GM23338 (cell line): ENCODE results near the gene CDK5RAP1. TPM values are rescaled to one million over a fixed set of nuclear protein-coding genes. Genes with fewer than 3 reads are reported as not detected.

Source experiments
- ATAC-seq: fragments of 200-7000 bp; cut with Tn5 transposase; 3 replicates; pipeline ENCODE4 v1.9.1; 2020
- DNase-seq: peaks from one replicate; pipeline ENCODE4 v3.0.0-alpha.2; 2015; ENCODE audit warnings: low spot score
- H2AFZ ChIP-seq: fragments of 200-600 bp; sonication (generic); 2 replicates; pipeline ENCODE4 v1.8.0; 2016; ENCODE audit warnings: antibody characterized with exemption, mild to moderate bottlenecking, moderate library complexity
- H3F3A ChIP-seq: fragments of 200-600 bp; sonication (generic); replicated peaks from 2 replicates; pipeline ENCODE4 v1.8.0; 2017; ENCODE audit warnings: antibody characterized with exemption, mixed run types, low read depth
- H3K27ac ChIP-seq: fragments of 200-600 bp; sonication (generic); 2 replicates; pipeline ENCODE4 v1.6.1; 2016; ENCODE audit warnings: low read depth
- H3K27me3 ChIP-seq: fragments of 200-600 bp; sonication (generic); 2 replicates; pipeline ENCODE4 v1.8.0; 2016; ENCODE audit warnings: mild to moderate bottlenecking, mixed run types, moderate library complexity; ENCODE audit not compliant: insufficient read depth
- H3K36me3 ChIP-seq: fragments of 200-600 bp; sonication (generic); 2 replicates; pipeline ENCODE4 v1.8.0; 2016; ENCODE audit warnings: mild to moderate bottlenecking; ENCODE audit not compliant: insufficient read depth
- H3K4me1 ChIP-seq: fragments of 200-600 bp; sonication (generic); 2 replicates; pipeline ENCODE4 v1.8.0; 2016; ENCODE audit warnings: mild to moderate bottlenecking, moderate library complexity; ENCODE audit not compliant: insufficient read depth
- H3K4me2 ChIP-seq: fragments of 200-600 bp; sonication (generic); 2 replicates; pipeline ENCODE4 v1.7.1; 2017; ENCODE audit warnings: mixed run types
- H3K4me3 ChIP-seq: fragments of 200-600 bp; sonication (generic); 2 replicates; pipeline ENCODE4 v1.6.1; 2016; ENCODE audit warnings: mixed run types
- H3K79me2 ChIP-seq: fragments of 200-600 bp; sonication (generic); replicated peaks from 2 replicates; pipeline ENCODE4 v1.8.0; 2017; ENCODE audit warnings: mild to moderate bottlenecking; ENCODE audit not compliant: insufficient read depth
- H3K9me2 ChIP-seq: fragments of 200-600 bp; sonication (generic); 2 replicates; pipeline ENCODE4 v1.8.0; 2017; ENCODE audit not compliant: insufficient read depth
- H4K20me1 ChIP-seq: fragments of 200-600 bp; sonication (generic); replicated peaks from 2 replicates; pipeline ENCODE4 v1.8.0; 2017; ENCODE audit warnings: mild to moderate bottlenecking; ENCODE audit not compliant: insufficient read depth
- H3K27ac Mint-ChIP-seq: 2 replicates; pipeline ENCODE4 v1.8.0; 2020; ENCODE audit warnings: inconsistent platforms, mild to moderate bottlenecking, moderate library complexity, mixed read lengths
- H3K27me3 Mint-ChIP-seq: 3 replicates; pipeline ENCODE4 v1.8.0; 2022; ENCODE audit warnings: low read depth, mild to moderate bottlenecking, moderate library complexity, mixed read lengths, inconsistent platforms; ENCODE audit not compliant: insufficient read depth, poor library complexity
- H3K36me3 Mint-ChIP-seq: 3 replicates; pipeline ENCODE4 v1.8.0; 2021; ENCODE audit warnings: low read depth, mild to moderate bottlenecking, inconsistent platforms, moderate library complexity, mixed read lengths
- H3K4me1 Mint-ChIP-seq: 3 replicates; pipeline ENCODE4 v1.8.0; 2020; ENCODE audit warnings: mild to moderate bottlenecking, inconsistent platforms, mixed read lengths
- H3K4me3 Mint-ChIP-seq: 3 replicates; pipeline ENCODE4 v1.8.0; 2021; ENCODE audit warnings: moderate library complexity, mild to moderate bottlenecking, inconsistent platforms, mixed read lengths
- H3K9me3 Mint-ChIP-seq: 3 replicates; pipeline ENCODE4 v1.8.0; 2020; ENCODE audit warnings: moderate library complexity, mild to moderate bottlenecking, inconsistent platforms, mixed read lengths
- CREB1 ChIP-seq: fragments of 250-450 bp; sonication (Bioruptor Pico); IDR thresholded peaks from 2 replicates; pipeline ENCODE4 v1.5.0; 2020; ENCODE audit warnings: low read depth, mild to moderate bottlenecking, moderate library complexity
- CTCF ChIP-seq, 2 experiments: fragments of 200-600 bp in 1 of 2; sonication (generic) in 1 of 2; conservative IDR thresholded peaks; 2 replicates each; pipeline versions ENCODE4 v1.5.1 to v1.6.1; 2016 to 2017; ENCODE audit warnings: antibody characterized with exemption in 2 of 2, low read depth in 2 of 2, mild to moderate bottlenecking in 2 of 2, moderate library complexity in 1 of 2
- EZH2 ChIP-seq: fragments of 200-600 bp; sonication (generic); IDR thresholded peaks from one replicate; pipeline ENCODE4 v1.8.0; 2017; ENCODE audit warnings: antibody characterized with exemption, mild to moderate bottlenecking, low read depth; ENCODE audit not compliant: unreplicated experiment
- EZH2phosphoT487 ChIP-seq: fragments of 200-600 bp; sonication (generic); IDR thresholded peaks from one replicate; pipeline ENCODE4 v1.8.1; 2018; ENCODE audit warnings: antibody characterized with exemption; ENCODE audit not compliant: unreplicated experiment
- JUNB ChIP-seq: IDR thresholded peaks from one replicate; pipeline ENCODE4 v1.6.1; 2016; ENCODE audit warnings: antibody characterized with exemption; ENCODE audit not compliant: unreplicated experiment
- NANOG ChIP-seq: IDR thresholded peaks from 2 replicates; pipeline ENCODE4 v1.6.1; 2016; ENCODE audit warnings: antibody characterized with exemption, borderline replicate concordance
- POLR2AphosphoS5 ChIP-seq: IDR thresholded peaks from 2 replicates; pipeline ENCODE4 v1.6.1; 2016; ENCODE audit warnings: antibody characterized with exemption, low read depth
- STAT1 ChIP-seq: IDR thresholded peaks from one replicate; pipeline ENCODE4 v1.6.1; 2016; ENCODE audit warnings: antibody characterized with exemption; ENCODE audit not compliant: unreplicated experiment
- ZNF114 ChIP-seq: fragments of 250-450 bp; sonication (Bioruptor Pico); IDR thresholded peaks from 2 replicates; pipeline ENCODE4 v1.5.0; 2020; ENCODE audit warnings: mild to moderate bottlenecking, moderate library complexity
- ZNF331 ChIP-seq: fragments of 250-450 bp; sonication (Bioruptor Pico); IDR thresholded peaks from 2 replicates; pipeline ENCODE4 v1.5.0; 2020; ENCODE audit warnings: low read depth, mild to moderate bottlenecking, moderate library complexity
- polyA plus RNA-seq: library from polyadenylated mRNA; unstranded; fragments of >200 nt; fragmentation: Nextera tagmentation; extraction: Ambion mirVana; gene quantifications from 2 replicates; pipeline ENCODE4 v1.2.1, GENCODE V29; 2016
- total RNA-seq: library from RNA; depleted of rRNA; stranded (reverse); fragments of >200 nt; shearing (Covaris generic); gene quantifications from 2 replicates; pipeline ENCODE4 v1.2.3, GENCODE V29; 2014
- TF ChIP-seq, protein P1 (sequence below): IDR thresholded peaks from 2 replicates; pipeline ENCODE4 v1.6.1; 2016; ENCODE audit warnings: antibody characterized with exemption
- TF ChIP-seq, protein P2 (sequence below): IDR thresholded peaks from one replicate; pipeline ENCODE4 v1.6.1; 2018; ENCODE audit warnings: antibody characterized with exemption; ENCODE audit not compliant: unreplicated experiment

CDK5RAP1 gene
- total and polyA plus RNA-seq, 2 experiments from 2014 or later, result 33.8 to 38.1 TPM

- ATAC-seq (peak; percentile 54), DNase-seq (peak; percentile 42)
- Mint-ChIP-seq H3K4me1 (peaks cover 27% of the 10 kb centered on the region), H3K4me3 (no peak overlapping the region), H3K36me3 (peaks cover 8% of the 10 kb centered on the region), H3K27ac (peak overlapping the region; percentile 80), H3K27me3 (peaks cover 3% of the 10 kb centered on the region), H3K9me3 (no peaks in the 10 kb centered on the region)
- H2AFZ ChIP-seq, result no peak overlapping the region
- H4K20me1 ChIP-seq, result no peaks in the 10 kb centered on the region
- peak overlapping the region; percentile 65 for H3K4me2 ChIP-seq
- H3K27me3 ChIP-seq, result no peaks in the 10 kb centered on the region
- no peaks in the 10 kb centered on the region for H3K9me2 ChIP-seq
- no peak for TF ChIP-seq ZNF114 (CRISPR knock-in tag)
- H3K79me2 ChIP-seq, result no peaks in the 10 kb centered on the region
- H3K36me3 ChIP-seq, result no peaks in the 10 kb centered on the region; the same call in 1 of the 2 replicates
- H3F3A ChIP-seq, result no peaks in the 10 kb centered on the region
- H3K4me3 ChIP-seq, result no peak overlapping the region
- H3K27ac ChIP-seq, result 0 out of 2 replicates have a peak overlapping the region, but pooled peaks have one; percentile 45
- peaks cover 13% of the 10 kb centered on the region; the same call in 1 of the 2 replicates for H3K4me1 ChIP-seq
These were observed 48.9 kb downstream of the CDK5RAP1 start for GRCh38 chr20:33352258-33353012.

GRCh38 chr20:33351696-33352095, 49.6 kb downstream of the CDK5RAP1 start:
- Histone ChIP-seq H3K36me3 (no peaks in the 10 kb centered on the region; the same call in 1 of the 2 replicates), H2AFZ (no peak overlapping the region), H3K79me2 (no peaks in the 10 kb centered on the region), H3F3A (no peaks in the 10 kb centered on the region), H3K4me1 (peaks cover 13% of the 10 kb centered on the region; the same call in 1 of the 2 replicates), H3K4me3 (no peak overlapping the region), H3K27me3 (no peaks in the 10 kb centered on the region), H3K9me2 (no peaks in the 10 kb centered on the region), H3K27ac (no peak overlapping the region), H4K20me1 (no peaks in the 10 kb centered on the region), H3K4me2 (no peak overlapping the region)
- Mint-ChIP-seq H3K27me3 (peaks cover 3% of the 10 kb centered on the region), H3K36me3 (peaks cover 8% of the 10 kb centered on the region), H3K9me3 (no peaks in the 10 kb centered on the region; the same call in 2 of the 3 replicates), H3K27ac (peak overlapping the region; percentile 80), H3K4me1 (peaks cover 27% of the 10 kb centered on the region), H3K4me3 (no peak overlapping the region)
- peak; percentile 16 for DNase-seq
- peak; percentile 23 for ATAC-seq
- TF ChIP-seq ZNF331 (CRISPR knock-in tag), result no peak
- TF ChIP-seq, protein P1, sequence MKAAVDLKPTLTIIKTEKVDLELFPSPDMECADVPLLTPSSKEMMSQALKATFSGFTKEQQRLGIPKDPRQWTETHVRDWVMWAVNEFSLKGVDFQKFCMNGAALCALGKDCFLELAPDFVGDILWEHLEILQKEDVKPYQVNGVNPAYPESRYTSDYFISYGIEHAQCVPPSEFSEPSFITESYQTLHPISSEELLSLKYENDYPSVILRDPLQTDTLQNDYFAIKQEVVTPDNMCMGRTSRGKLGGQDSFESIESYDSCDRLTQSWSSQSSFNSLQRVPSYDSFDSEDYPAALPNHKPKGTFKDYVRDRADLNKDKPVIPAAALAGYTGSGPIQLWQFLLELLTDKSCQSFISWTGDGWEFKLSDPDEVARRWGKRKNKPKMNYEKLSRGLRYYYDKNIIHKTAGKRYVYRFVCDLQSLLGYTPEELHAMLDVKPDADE, result no peak
- TF ChIP-seq ZNF114 (CRISPR knock-in tag), result no peak
- no peak for TF ChIP-seq POLR2AphosphoS5
- no peak for TF ChIP-seq NANOG
- TF ChIP-seq CREB1, result no peak
- no peak for TF ChIP-seq EZH2phosphoT487
- TF ChIP-seq EZH2, result no peak
- TF ChIP-seq CTCF (conservative IDR thresholded peaks at IDR 0.05; ENCODE audit: low read depth in 2 of 2), result no peak
- TF ChIP-seq, protein P2, sequence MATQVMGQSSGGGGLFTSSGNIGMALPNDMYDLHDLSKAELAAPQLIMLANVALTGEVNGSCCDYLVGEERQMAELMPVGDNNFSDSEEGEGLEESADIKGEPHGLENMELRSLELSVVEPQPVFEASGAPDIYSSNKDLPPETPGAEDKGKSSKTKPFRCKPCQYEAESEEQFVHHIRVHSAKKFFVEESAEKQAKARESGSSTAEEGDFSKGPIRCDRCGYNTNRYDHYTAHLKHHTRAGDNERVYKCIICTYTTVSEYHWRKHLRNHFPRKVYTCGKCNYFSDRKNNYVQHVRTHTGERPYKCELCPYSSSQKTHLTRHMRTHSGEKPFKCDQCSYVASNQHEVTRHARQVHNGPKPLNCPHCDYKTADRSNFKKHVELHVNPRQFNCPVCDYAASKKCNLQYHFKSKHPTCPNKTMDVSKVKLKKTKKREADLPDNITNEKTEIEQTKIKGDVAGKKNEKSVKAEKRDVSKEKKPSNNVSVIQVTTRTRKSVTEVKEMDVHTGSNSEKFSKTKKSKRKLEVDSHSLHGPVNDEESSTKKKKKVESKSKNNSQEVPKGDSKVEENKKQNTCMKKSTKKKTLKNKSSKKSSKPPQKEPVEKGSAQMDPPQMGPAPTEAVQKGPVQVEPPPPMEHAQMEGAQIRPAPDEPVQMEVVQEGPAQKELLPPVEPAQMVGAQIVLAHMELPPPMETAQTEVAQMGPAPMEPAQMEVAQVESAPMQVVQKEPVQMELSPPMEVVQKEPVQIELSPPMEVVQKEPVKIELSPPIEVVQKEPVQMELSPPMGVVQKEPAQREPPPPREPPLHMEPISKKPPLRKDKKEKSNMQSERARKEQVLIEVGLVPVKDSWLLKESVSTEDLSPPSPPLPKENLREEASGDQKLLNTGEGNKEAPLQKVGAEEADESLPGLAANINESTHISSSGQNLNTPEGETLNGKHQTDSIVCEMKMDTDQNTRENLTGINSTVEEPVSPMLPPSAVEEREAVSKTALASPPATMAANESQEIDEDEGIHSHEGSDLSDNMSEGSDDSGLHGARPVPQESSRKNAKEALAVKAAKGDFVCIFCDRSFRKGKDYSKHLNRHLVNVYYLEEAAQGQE, result no peak
- TF ChIP-seq STAT1, result no peak
- TF ChIP-seq JUNB, result no peak
